ENCODE results near the gene TBC1D22A. TPM values are rescaled to one million over a fixed set of nuclear protein-coding genes. Genes with fewer than 3 reads are reported as not detected.

Gene TBC1D22A
- total and polyA plus RNA-seq, 10 of the 15 experiments (the other 5 are each of a cell fraction or from before 2014, with no cell fraction given): 0.63 to 44.7 (median 27.4) TPM

GRCh38 chr22:47030881-47031627, 268.6 kb downstream of the TBC1D22A start:
- H3K79me2 ChIP-seq (ENCODE audit: control insufficient read depth, insufficient read depth, low read length): no peaks in the 10 kb centered on the region

More at GRCh38 chr22:47030881-47031627, 268.6 kb downstream of the TBC1D22A start:
- SMC1A ChIA-PET (ENCODE audit: uncharacterized antibody, unreplicated experiment): no interaction called here
- RAD21 ChIA-PET (ENCODE audit: unreplicated experiment): no interaction called here
- ATAC-seq (no peak), FAIRE-seq (no peak), DNase-seq (ENCODE audit: low read depth, low spot score) (no peak)
- no peak overlapping the region for H3K4me2 ChIP-seq (ENCODE audit: control insufficient read depth, insufficient read depth)
- no peaks in the 10 kb centered on the region for H3K27me3 ChIP-seq (replicated peaks in 1 of 2; ENCODE audit: control insufficient read depth in 2 of 2, insufficient read depth in 2 of 2, low read length in 1 of 2)
- no peaks in the 10 kb centered on the region for H3K4me1 ChIP-seq (ENCODE audit: control insufficient read depth, insufficient read depth, low read length)
- H3K4me3 ChIP-seq: no peak overlapping the region
- no peak overlapping the region for H3K9ac ChIP-seq (ENCODE audit: control insufficient read depth, insufficient read depth, low read length)
- H4K20me1 ChIP-seq (ENCODE audit: control insufficient read depth, insufficient read depth): no peaks in the 10 kb centered on the region
- no TSS peak for BruUV-seq (replicated peaks)
- peaks cover 5 to 6% of the 10 kb centered on the region in 2 experiments; a peak in 3 of 4 replicates for H3K36me3 ChIP-seq (ENCODE audit: control insufficient read depth in 2 of 2, insufficient read depth in 2 of 2, low read length in 1 of 2)
- CTCF ChIA-PET: no interaction called here
- intact Hi-C loops (cut with micrococcal nuclease; ENCODE audit: unreplicated experiment): no loop called here
- TF ChIP-seq NR2C2 (IDR thresholded peaks at IDR 0.05; ENCODE audit: borderline replicate concordance, control insufficient read depth, insufficient read length, low read depth): no peak
- no peak for TF ChIP-seq NFXL1 (IDR thresholded peaks at IDR 0.05; ENCODE audit: borderline replicate concordance)
- no peak for TF ChIP-seq IRF5 (IDR thresholded peaks at IDR 0.05; ENCODE audit: borderline replicate concordance)
- no peak for TF ChIP-seq SRF (IDR thresholded peaks at IDR 0.05; ENCODE audit: low read depth in 2 of 2, low read length in 2 of 2)
- TF ChIP-seq SREBF1 (IDR thresholded peaks at IDR 0.05; ENCODE audit: low read length): no peak
- no peak for TF ChIP-seq ZNF274 (IDR thresholded peaks at IDR 0.05; ENCODE audit: insufficient read depth, insufficient read length)
- no peak for TF ChIP-seq STAT1 (conservative IDR thresholded peaks at IDR 0.05)
- TF ChIP-seq HDAC6 (IDR thresholded peaks at IDR 0.05; ENCODE audit: unreplicated experiment): no peak
- no peak for TF ChIP-seq NR2F1 (conservative IDR thresholded peaks at IDR 0.05)
- no peak for TF ChIP-seq ASH2L (IDR thresholded peaks at IDR 0.05; ENCODE audit: borderline replicate concordance, low read depth)
- no peak for TF ChIP-seq CEBPB (IDR thresholded peaks at IDR 0.05; ENCODE audit: borderline replicate concordance in 1 of 2, low read depth in 2 of 2, low read length in 2 of 2)
- no peak for TF ChIP-seq ATF7 (IDR thresholded peaks at IDR 0.05; ENCODE audit: low read depth)
- TF ChIP-seq HCFC1 (IDR thresholded peaks at IDR 0.05; ENCODE audit: low read length): no peak
- TF ChIP-seq CBX5 (IDR thresholded peaks at IDR 0.05; ENCODE audit: low read depth): no peak
- no peak for TF ChIP-seq SMAD5 (IDR thresholded peaks at IDR 0.05; ENCODE audit: low read depth)
- TF ChIP-seq PRDM15 (CRISPR knock-in tag; IDR thresholded peaks at IDR 0.05): no peak
- H3K27ac ChIP-seq (ENCODE audit: control insufficient read depth, insufficient read depth): no peak overlapping the region
- in situ Hi-C loops (cut with MboI): no loop called here
- WGBS (ENCODE audit: insufficient coverage, insufficient replicate concordance, low lambda C conversion rate, missing lambda C conversion rate): 92% methylated on average over 24 of the region's 24 CpGs
- no peak overlapping the region for H2AFZ ChIP-seq (ENCODE audit: control insufficient read depth, low read depth, low read length)
- H3K9me3 ChIP-seq (replicated peaks; ENCODE audit: control insufficient read depth, insufficient read depth, low read length): no peaks in the 10 kb centered on the region
- POLR2A ChIA-PET: no interaction called here

Measured in GM12878 (cell line).